MG63 (cell line): ENCODE data around the gene TSHZ2. TPM values are rescaled to one million over a fixed set of nuclear protein-coding genes. Genes with fewer than 3 reads are reported as not detected.
A peak's percentile ranks its signal among the peaks of the same experiment; 100 is the strongest.
"Not testable (repeated sequence)": the region's sequence is repeated elsewhere in the genome, so short reads cannot be mapped to it uniquely, and the experiment has no call there.

Experiments
- DNase-seq: peaks from one replicate; pipeline ENCODE4 v3.0.0-alpha.2; 2020
- H3K27me3 ChIP-seq: fragments of 250-450 bp; sonication (Bioruptor Pico); 2 replicates; pipeline ENCODE4 v1.5.1; 2020; ENCODE audit warnings: mild to moderate bottlenecking, moderate library complexity
- H3K36me3 ChIP-seq: fragments of 250-450 bp; sonication (Bioruptor Pico); 2 replicates; pipeline ENCODE4 v1.5.1; 2020; ENCODE audit warnings: mild to moderate bottlenecking, moderate library complexity
- H3K4me3 ChIP-seq: fragments of 250-450 bp; sonication (Bioruptor Pico); 2 replicates; pipeline ENCODE4 v1.5.1; 2020; ENCODE audit warnings: mild to moderate bottlenecking, moderate library complexity
- H3K9me3 ChIP-seq: fragments of 250-450 bp; sonication (Bioruptor Pico); 2 replicates; pipeline ENCODE4 v1.5.1; 2020; ENCODE audit warnings: mild to moderate bottlenecking, moderate library complexity
- total RNA-seq: library from RNA; depleted of rRNA; stranded (reverse); fragments of >200 nt; shearing (Covaris generic); gene quantifications from 2 replicates; pipeline ENCODE4 v1.2.3, GENCODE V29; 2014; ENCODE audit warnings: low replicate concordance

The TSHZ2 gene
- total RNA-seq, 1 experiment from 2014 or later: not detected

- Histone ChIP-seq H3K27me3 (no peaks in the 10 kb centered on the region), H3K4me3 (no peak overlapping the region), H3K36me3 (no peaks in the 10 kb centered on the region), H3K9me3 (peaks cover 7% of the 10 kb centered on the region)
- no peak for DNase-seq
Measured at GRCh38 chr20:53445321-53445731, 473.2 kb downstream of the TSHZ2 start.

GRCh38 chr20:53445932-53446331 is 473.8 kb downstream of the TSHZ2 start:
- Histone ChIP-seq H3K27me3 (no peaks in the 10 kb centered on the region), H3K4me3 (no peak overlapping the region), H3K9me3 (peaks cover 9% of the 10 kb centered on the region), H3K36me3 (no peaks in the 10 kb centered on the region)
- no peak for DNase-seq

GRCh38 chr20:53447316-53447715 is 475.2 kb downstream of the TSHZ2 start:
- no peak for DNase-seq
- H3K9me3 ChIP-seq: peaks cover 9% of the 10 kb centered on the region
- no peak overlapping the region for H3K4me3 ChIP-seq
- no peaks in the 10 kb centered on the region for H3K27me3 ChIP-seq
- H3K36me3 ChIP-seq: no peaks in the 10 kb centered on the region

GRCh38 chr20:53448426-53448825 is 476.3 kb downstream of the TSHZ2 start:
- H3K9me3 ChIP-seq: peaks cover 9% of the 10 kb centered on the region
- no peaks in the 10 kb centered on the region for H3K27me3 ChIP-seq
- no peaks in the 10 kb centered on the region for H3K36me3 ChIP-seq
- H3K4me3 ChIP-seq: no peak overlapping the region
- no peak for DNase-seq

- H3K36me3 ChIP-seq: no peaks in the 10 kb centered on the region
- H3K27me3 ChIP-seq: no peaks in the 10 kb centered on the region
- no peak for DNase-seq
- H3K4me3 ChIP-seq: no peak overlapping the region
- peaks cover 9% of the 10 kb centered on the region for H3K9me3 ChIP-seq
Measured at GRCh38 chr20:53448875-53449274, 476.7 kb downstream of the TSHZ2 start.

- H3K27me3 ChIP-seq: no peaks in the 10 kb centered on the region
- no peak for DNase-seq
- H3K4me3 ChIP-seq: no peak overlapping the region
- H3K36me3 ChIP-seq: no peaks in the 10 kb centered on the region
- peaks cover 12% of the 10 kb centered on the region for H3K9me3 ChIP-seq
Measured at GRCh38 chr20:53453076-53453475, 480.9 kb downstream of the TSHZ2 start.

GRCh38 chr20:53454675-53455276 is 482.6 kb downstream of the TSHZ2 start:
- H3K36me3 ChIP-seq: no peaks in the 10 kb centered on the region
- H3K9me3 ChIP-seq: peaks cover 6% of the 10 kb centered on the region
- DNase-seq: no peak
- no peaks in the 10 kb centered on the region for H3K27me3 ChIP-seq
- no peak overlapping the region for H3K4me3 ChIP-seq

- Histone ChIP-seq H3K27me3 (0 out of 2 replicates have a peak, but pooled peaks cover 3% of the 10 kb centered on the region), H3K9me3 (no peaks in the 10 kb centered on the region), H3K4me3 (no peak overlapping the region), H3K36me3 (no peaks in the 10 kb centered on the region)
- DNase-seq: peak; percentile 2
Measured at GRCh38 chr20:53463101-53463972, 491.2 kb downstream of the TSHZ2 start.

GRCh38 chr20:53466279-53466678 is 494.1 kb downstream of the TSHZ2 start:
- Histone ChIP-seq H3K27me3 (peaks cover 7% of the 10 kb centered on the region), H3K4me3 (no peak overlapping the region), H3K36me3 (no peaks in the 10 kb centered on the region), H3K9me3 (no peaks in the 10 kb centered on the region)
- no peak for DNase-seq

- Histone ChIP-seq H3K4me3 (no peak overlapping the region), H3K9me3 (no peaks in the 10 kb centered on the region), H3K27me3 (peaks cover 7% of the 10 kb centered on the region), H3K36me3 (no peaks in the 10 kb centered on the region)
- no peak for DNase-seq
Measured at GRCh38 chr20:53468587-53468986, 496.4 kb downstream of the TSHZ2 start.

- H3K36me3 ChIP-seq, H3K4me3 ChIP-seq, DNase-seq, H3K9me3 ChIP-seq, H3K27me3 ChIP-seq: not testable (repeated sequence)
Measured at GRCh38 chr20:53472859-53473258, 500.7 kb downstream of the TSHZ2 start.

- H3K4me3 ChIP-seq: no peak overlapping the region
- no peak for DNase-seq
- H3K27me3 ChIP-seq: 0 out of 2 replicates have a peak, but pooled peaks cover 3% of the 10 kb centered on the region
- H3K9me3 ChIP-seq: no peaks in the 10 kb centered on the region
- no peaks in the 10 kb centered on the region for H3K36me3 ChIP-seq
Measured at GRCh38 chr20:53480913-53481312, 508.8 kb downstream of the TSHZ2 start.

- no peaks in the 10 kb centered on the region for H3K9me3 ChIP-seq
- no peak overlapping the region for H3K4me3 ChIP-seq
- H3K36me3 ChIP-seq: no peaks in the 10 kb centered on the region
- DNase-seq: no peak
- H3K27me3 ChIP-seq: 0 out of 2 replicates have a peak, but pooled peaks cover 3% of the 10 kb centered on the region
Measured at GRCh38 chr20:53487461-53488200, 515.5 kb downstream of the TSHZ2 start.

- Histone ChIP-seq H3K27me3 (0 out of 2 replicates have a peak, but pooled peaks cover 3% of the 10 kb centered on the region), H3K4me3 (no peak overlapping the region), H3K9me3 (no peaks in the 10 kb centered on the region), H3K36me3 (no peaks in the 10 kb centered on the region)
- no peak for DNase-seq
Measured at GRCh38 chr20:53488775-53489272, 516.7 kb downstream of the TSHZ2 start.

GRCh38 chr20:53489528-53489927 is 517.4 kb downstream of the TSHZ2 start:
- no peaks in the 10 kb centered on the region for H3K36me3 ChIP-seq
- DNase-seq: no peak
- no peaks in the 10 kb centered on the region for H3K9me3 ChIP-seq
- H3K4me3 ChIP-seq: no peak overlapping the region
- 0 out of 2 replicates have a peak, but pooled peaks cover 3% of the 10 kb centered on the region for H3K27me3 ChIP-seq

GRCh38 chr20:53490620-53491019 is 518.5 kb downstream of the TSHZ2 start:
- no peaks in the 10 kb centered on the region for H3K36me3 ChIP-seq
- H3K4me3 ChIP-seq: no peak overlapping the region
- H3K27me3 ChIP-seq: no peaks in the 10 kb centered on the region
- no peaks in the 10 kb centered on the region for H3K9me3 ChIP-seq
- DNase-seq: no peak

GRCh38 chr20:53491462-53491861 is 519.3 kb downstream of the TSHZ2 start:
- Histone ChIP-seq H3K27me3 (no peaks in the 10 kb centered on the region), H3K36me3 (no peaks in the 10 kb centered on the region), H3K4me3 (no peak overlapping the region), H3K9me3 (no peaks in the 10 kb centered on the region)
- DNase-seq: no peak
